Spleen (tissue), 11 donors: Measurements from ENCODE around the gene MEF2A. TPM values are rescaled to one million over a fixed set of nuclear protein-coding genes. Genes with fewer than 3 reads are reported as not detected.

Source experiments
- DNase-seq: peaks from one replicate; pipeline ENCODE4 v3.0.0-alpha.2; 2020
- H3K27ac ChIP-seq, 8 donors: fragments of 200-600 bp; sonication (generic) in 7 of 8; 1 replicate in 4 of 8; 2 replicates in 4 of 8; pipeline versions ENCODE4 v1.5.0 to v1.8.0; 2016 to 2021; ENCODE audit warnings: inconsistent platforms in 4 of 8, mild to moderate bottlenecking in 4 of 8, moderate library complexity in 1 of 8
- H3K27me3 ChIP-seq, 7 donors: fragments of 200-600 bp; sonication (generic) in 6 of 7; replicated peaks in 1 of 7; 1 replicate in 4 of 7; 2 replicates in 3 of 7; pipeline versions ENCODE4 v1.5.0 to v1.8.0; 2016 to 2021; ENCODE audit warnings: inconsistent platforms in 3 of 7, mild to moderate bottlenecking in 1 of 7
- H3K36me3 ChIP-seq, 6 donors: fragments of 200-600 bp; sonication (generic) in 5 of 6; 1 replicate in 4 of 6; 2 replicates in 2 of 6; pipeline versions ENCODE4 v1.5.0 to v1.8.0; 2016 to 2021; ENCODE audit warnings: inconsistent platforms in 2 of 6
- H3K4me1 ChIP-seq, 6 donors: fragments of 200-600 bp; sonication (generic) in 5 of 6; 1 replicate in 3 of 6; 2 replicates in 3 of 6; pipeline versions ENCODE4 v1.5.0 to v1.8.0; 2016 to 2021; ENCODE audit warnings: inconsistent platforms in 3 of 6
- H3K4me3 ChIP-seq, 8 donors: fragments of 200-600 bp; sonication (generic) in 7 of 8; 1 replicate in 4 of 8; 2 replicates in 4 of 8; pipeline versions ENCODE4 v1.5.0 to v1.8.0; 2016 to 2021; ENCODE audit warnings: inconsistent platforms in 4 of 8, mild to moderate bottlenecking in 4 of 8, moderate library complexity in 2 of 8
- H3K9me3 ChIP-seq, 8 donors: fragments of 200-600 bp; sonication (generic) in 7 of 8; 1 replicate in 4 of 8; 2 replicates in 4 of 8; pipeline versions ENCODE4 v1.5.0 to v1.8.0; 2016 to 2021; ENCODE audit warnings: inconsistent platforms in 4 of 8
- POLR2A ChIP-seq, 3 donors: fragments of 450-650 bp; IDR thresholded peaks; one replicate each; pipeline ENCODE4 v1.5.1; 2017; ENCODE audit warnings: antibody characterized with exemption in 3 of 3, mild to moderate bottlenecking in 1 of 3
- POLR2AphosphoS5 ChIP-seq, 3 donors: sonication (generic); formaldehyde crosslinking; IDR thresholded peaks; one replicate each; pipeline ENCODE4 v1.5.1; 2017; ENCODE audit warnings: antibody characterized with exemption in 3 of 3
- WGBS, 5 donors: extraction: QIAGEN DNeasy Blood & Tissue Kit in 3 of 5; methylation state at CpG; one replicate each; pipeline versions ENCODE4 v1.1.5 to v1.1.7; 2013 to 2018; 5-methylcytosine and 5-hydroxymethylcytosine counted together
- intact Hi-C: fragments of 100-400 bp; cut with DNase I; formaldehyde crosslinking; loops from one replicate; pipeline ENCODE4 v1.15.0; 2023; ENCODE audit warnings: low total_unique reads
- polyA plus RNA-seq, 3 donors: library from polyadenylated mRNA; stranded (reverse); fragments of 200-250 nt; gene quantifications; one replicate each; pipeline ENCODE4 v1.2.1, GENCODE V29; 2013
- total RNA-seq, 7 donors: library from RNA; depleted of rRNA in 3 of 7; stranded (reverse); fragments of >200 nt in 3 of 7; fragmentation: NEBNext Ultra II Directional in 4 of 7; extraction: Animal tissue kit (Norgen Biotek cat#: 25700) in 4 of 7; gene quantifications; one replicate each; pipeline versions ENCODE4 v1.1.0 to v1.2.1, GENCODE V29; 2016 to 2021
- TF ChIP-seq, protein P1 (sequence below), 11 experiments: fragments of 200-600 bp in 7 of 11; fragments of 450-650 bp in 4 of 11; sonication (generic) in 4 of 11; IDR thresholded peaks in 8 of 11; conservative IDR thresholded peaks in 3 of 11; 1 replicate in 7 of 11; 2 replicates in 4 of 11; pipeline versions ENCODE4 v1.4.0 to v1.8.0; 2016 to 2021; ENCODE audit warnings: antibody characterized with exemption in 11 of 11, inconsistent platforms in 4 of 11, mild to moderate bottlenecking in 1 of 11
- donor health status: healthy with polysubstance abuse.
- donor health status: DM: no; HTN: no; CAD: no; lungs with moderate emphysema.
- donor health status: DM: no; HTN: no; CAD: no.
- donor health status: Bipolar disorder and iron deficiency.
- donor health status: healthy.
- donor health status: DM: no; HTN: no; CAD: no.
- donor health status: DM: yes; HTN: yes; CAD: no.

The MEF2A gene
- total and polyA plus RNA-seq, 10 donors = 21.9 to 143 (median 90.6) TPM

DNA sequence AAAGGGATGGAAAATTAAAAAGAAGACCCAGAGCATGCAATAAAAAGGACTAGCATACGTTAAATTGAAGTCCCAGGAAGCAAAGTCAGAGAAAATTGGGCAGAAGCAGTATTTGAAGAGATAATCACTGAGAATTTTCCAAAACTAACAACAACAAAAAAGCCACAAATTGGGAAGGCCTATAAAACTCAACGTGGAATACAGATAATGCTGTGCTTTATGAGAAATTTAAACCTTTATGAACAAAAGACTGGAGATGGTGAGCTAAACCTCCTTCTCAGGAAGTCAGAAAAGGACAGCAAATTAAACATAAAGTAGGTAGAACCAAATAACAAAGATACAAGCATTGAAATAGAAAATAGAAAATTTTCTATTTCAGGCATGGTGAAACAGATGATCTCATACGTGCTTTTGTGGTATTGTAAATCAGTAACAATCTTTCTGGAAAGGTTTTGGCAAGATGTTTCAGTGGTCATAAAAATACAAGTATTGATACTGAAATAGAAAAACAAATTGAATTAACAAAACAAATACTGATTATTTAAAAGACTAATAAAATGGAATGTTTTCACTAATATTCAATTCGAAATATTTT lies 111.9 kb downstream of the MEF2A start:
- Histone ChIP-seq H3K27me3 (no peaks in the 10 kb centered on the region), H3K36me3 (peaks cover 0 to 76% (median 48%) of the 10 kb centered on the region in 6 donors), H3K9me3 (no peaks in the 10 kb centered on the region), H3K4me3 (no peak overlapping the region), H3K27ac (no peak overlapping the region), H3K4me1 (peaks cover 0 to 14% (median 7%) of the 10 kb centered on the region in 6 donors)
- no peak for DNase-seq
- intact Hi-C loops = no loop called here
- TF ChIP-seq, protein P1, sequence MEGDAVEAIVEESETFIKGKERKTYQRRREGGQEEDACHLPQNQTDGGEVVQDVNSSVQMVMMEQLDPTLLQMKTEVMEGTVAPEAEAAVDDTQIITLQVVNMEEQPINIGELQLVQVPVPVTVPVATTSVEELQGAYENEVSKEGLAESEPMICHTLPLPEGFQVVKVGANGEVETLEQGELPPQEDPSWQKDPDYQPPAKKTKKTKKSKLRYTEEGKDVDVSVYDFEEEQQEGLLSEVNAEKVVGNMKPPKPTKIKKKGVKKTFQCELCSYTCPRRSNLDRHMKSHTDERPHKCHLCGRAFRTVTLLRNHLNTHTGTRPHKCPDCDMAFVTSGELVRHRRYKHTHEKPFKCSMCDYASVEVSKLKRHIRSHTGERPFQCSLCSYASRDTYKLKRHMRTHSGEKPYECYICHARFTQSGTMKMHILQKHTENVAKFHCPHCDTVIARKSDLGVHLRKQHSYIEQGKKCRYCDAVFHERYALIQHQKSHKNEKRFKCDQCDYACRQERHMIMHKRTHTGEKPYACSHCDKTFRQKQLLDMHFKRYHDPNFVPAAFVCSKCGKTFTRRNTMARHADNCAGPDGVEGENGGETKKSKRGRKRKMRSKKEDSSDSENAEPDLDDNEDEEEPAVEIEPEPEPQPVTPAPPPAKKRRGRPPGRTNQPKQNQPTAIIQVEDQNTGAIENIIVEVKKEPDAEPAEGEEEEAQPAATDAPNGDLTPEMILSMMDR (IDR thresholded peaks at IDR 0.05 in 8 of 11, conservative IDR thresholded peaks at IDR 0.05 in 3 of 11) = no peak
- TF ChIP-seq POLR2AphosphoS5 (IDR thresholded peaks at IDR 0.05) (no peak), POLR2A (IDR thresholded peaks at IDR 0.05) (no peak)
- WGBS, 5 donors = 91 to 94% (median 93%) methylated on average over 4 of the region's 4 CpGs

DNA sequence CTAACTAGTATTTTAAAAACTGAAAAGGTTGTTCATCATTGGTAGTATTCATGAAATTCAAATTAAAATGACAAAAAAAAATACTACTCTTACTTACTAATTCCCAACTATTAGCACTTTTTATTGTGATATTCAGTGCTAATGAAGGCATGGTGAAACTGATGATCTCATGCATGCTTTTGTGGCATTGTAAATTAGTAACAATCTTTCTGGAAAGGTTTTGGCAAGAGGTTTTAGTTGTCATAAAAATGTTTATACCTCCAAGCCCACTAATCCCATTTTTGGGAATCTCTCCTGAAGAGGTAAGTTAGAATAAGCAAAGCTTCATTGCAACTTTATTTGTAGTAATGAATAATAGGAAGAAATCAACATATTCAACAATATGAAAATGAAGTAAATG lies 114.5 kb downstream of the MEF2A start:
- peaks cover 0 to 66% (median 31%) of the 10 kb centered on the region in 6 donors for H3K36me3 ChIP-seq

DNA sequence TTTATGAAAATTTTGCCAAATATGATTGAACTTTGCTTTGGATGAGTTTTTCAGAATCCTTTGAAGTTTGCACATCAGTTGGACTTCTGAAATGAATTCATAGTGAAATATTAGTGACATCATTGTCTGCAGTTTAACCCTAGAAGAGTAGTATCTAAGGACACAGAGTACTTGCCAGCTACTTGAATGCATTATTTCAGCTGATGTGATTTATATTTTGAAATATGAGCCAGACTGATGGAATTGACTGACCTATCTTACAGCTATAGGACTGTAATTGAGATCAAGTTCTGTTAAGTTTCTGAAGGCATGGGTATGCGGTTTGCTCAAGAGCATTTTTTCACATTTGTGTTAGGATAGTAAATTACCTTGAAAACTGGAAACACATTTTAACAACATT lies 116.2 kb downstream of the MEF2A start:
- Histone ChIP-seq H3K27ac (peak overlapping the region in 6 of 8 donors; percentile 50 to 86 (median 76)), H3K27me3 (no peaks in the 10 kb centered on the region)
- no peak for DNase-seq

More for the DNA sequence above, 114.5 kb downstream of the MEF2A start:
- no peak for DNase-seq
- no peak for TF ChIP-seq POLR2A (IDR thresholded peaks at IDR 0.05)
- TF ChIP-seq, protein P1 (IDR thresholded peaks at IDR 0.05 in 8 of 11, conservative IDR thresholded peaks at IDR 0.05 in 3 of 11) = no peak
- no peak for TF ChIP-seq POLR2AphosphoS5 (IDR thresholded peaks at IDR 0.05)
- intact Hi-C loops = no loop called here
- Histone ChIP-seq H3K4me3 (no peak overlapping the region), H3K27ac (no peak overlapping the region), H3K9me3 (peaks cover 0 to 12% (median 7%) of the 10 kb centered on the region in 8 donors), H3K27me3 (no peaks in the 10 kb centered on the region), H3K4me1 (peaks cover 3 to 25% (median 17%) of the 10 kb centered on the region in 6 donors)

DNA sequence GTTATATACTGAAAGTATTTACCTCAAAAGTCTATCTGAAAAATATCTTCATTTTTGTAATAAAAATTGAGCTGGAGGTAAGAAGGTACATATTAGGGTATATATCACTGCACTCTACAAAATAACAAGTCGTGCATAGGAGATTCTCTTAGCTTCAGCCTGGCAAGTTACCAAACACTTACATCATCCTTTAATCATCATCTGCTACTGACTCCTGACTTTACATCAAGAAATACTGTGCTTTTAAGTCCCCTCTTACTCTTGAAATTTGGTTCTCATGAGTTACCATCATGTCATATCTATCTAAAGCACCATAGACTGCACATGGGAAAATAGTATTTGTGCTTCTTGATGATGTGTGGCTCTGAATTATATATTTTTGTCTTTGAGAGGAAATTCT lies 116.7 kb downstream of the MEF2A start:
- intact Hi-C loops = no loop called here
- TF ChIP-seq POLR2A (IDR thresholded peaks at IDR 0.05) (no peak), POLR2AphosphoS5 (IDR thresholded peaks at IDR 0.05) (no peak)
- TF ChIP-seq, protein P1 (IDR thresholded peaks at IDR 0.05 in 8 of 11, conservative IDR thresholded peaks at IDR 0.05 in 3 of 11) = no peak

More for the DNA sequence above, 116.2 kb downstream of the MEF2A start:
- 88 to 96% (median 92%) methylated on average over 1 of the region's 1 CpG for WGBS, 5 donors
- peaks cover 0 to 27% (median 19%) of the 10 kb centered on the region in 8 donors for H3K9me3 ChIP-seq
- TF ChIP-seq POLR2A (IDR thresholded peaks at IDR 0.05) = no peak
- H3K4me1 ChIP-seq = peaks cover 3 to 25% (median 17%) of the 10 kb centered on the region in 6 donors
- H3K36me3 ChIP-seq = peaks cover 0 to 62% (median 20%) of the 10 kb centered on the region in 6 donors
- intact Hi-C loops = no loop called here
- H3K4me3 ChIP-seq = no peak overlapping the region

More for the DNA sequence above, 116.7 kb downstream of the MEF2A start:
- Histone ChIP-seq H3K4me3 (no peak overlapping the region), H3K27me3 (no peaks in the 10 kb centered on the region), H3K4me1 (peaks cover 3 to 25% (median 17%) of the 10 kb centered on the region in 6 donors), H3K27ac (peak overlapping the region; percentile 47 to 86 (median 76)), H3K9me3 (peaks cover 0 to 27% (median 19%) of the 10 kb centered on the region in 8 donors), H3K36me3 (peaks cover 0 to 62% (median 16%) of the 10 kb centered on the region in 6 donors)
- DNase-seq = no peak
- WGBS, 5 donors = 0 to 68% (median 55%) methylated on average over 1 of the region's 1 CpG
